NCI-H82 treated with DMSO at 0.1 percent for 48 hours (cell line): ENCODE results near the gene SLC43A1.

Experiments used
- DNase-seq: peaks from one replicate; lab custom pipeline; 2025; ENCODE audit not compliant: unreplicated experiment; lab: John Stamatoyannopoulos, UW

SLC43A1 gene

GRCh38 chr11:57529012-57529411 is 13.5 kb upstream of the SLC43A1 start:
- DNase-seq: no peak

GRCh38 chr11:57527056-57527631 is 11.6 kb upstream of the SLC43A1 start:
- DNase-seq: peak; percentile 50

GRCh38 chr11:57523419-57523818 is 7.9 kb upstream of the SLC43A1 start:
- no peak for DNase-seq

- DNase-seq: no peak
Observed at GRCh38 chr11:57521116-57521515, 5.6 kb upstream of the SLC43A1 start.

GRCh38 chr11:57516061-57516443 is 550 bp upstream of the SLC43A1 start:
- DNase-seq: no peak

- DNase-seq: peak; percentile 3
Observed at GRCh38 chr11:57514538-57515331, 767 bp downstream of the SLC43A1 start.

- DNase-seq: no peak
Observed at GRCh38 chr11:57513911-57514537, 1.5 kb downstream of the SLC43A1 start.

GRCh38 chr11:57513452-57513795 is 2.1 kb downstream of the SLC43A1 start:
- no peak for DNase-seq

- no peak for DNase-seq
Observed at GRCh38 chr11:57512646-57513451, 2.7 kb downstream of the SLC43A1 start.

GRCh38 chr11:57511741-57512430 is 3.6 kb downstream of the SLC43A1 start:
- DNase-seq: no peak

- no peak for DNase-seq
Observed at GRCh38 chr11:57508341-57509170, 6.9 kb downstream of the SLC43A1 start.

- DNase-seq: no peak
Observed at GRCh38 chr11:57506522-57506921, 9.0 kb downstream of the SLC43A1 start.

GRCh38 chr11:57504511-57504910 is 11.0 kb downstream of the SLC43A1 start:
- no peak for DNase-seq

GRCh38 chr11:57502870-57503269 is 12.6 kb downstream of the SLC43A1 start:
- DNase-seq: no peak

- DNase-seq: no peak
Observed at GRCh38 chr11:57502376-57502775, 13.1 kb downstream of the SLC43A1 start.

- DNase-seq: no peak
Observed at GRCh38 chr11:57501953-57502352, 13.5 kb downstream of the SLC43A1 start.

GRCh38 chr11:57500926-57501325 is 14.6 kb downstream of the SLC43A1 start:
- DNase-seq: no peak

GRCh38 chr11:57500515-57500914 is 15.0 kb downstream of the SLC43A1 start:
- no peak for DNase-seq

- no peak for DNase-seq
Observed at GRCh38 chr11:57499983-57500461, 15.5 kb downstream of the SLC43A1 start.

- peak; percentile 82 for DNase-seq
Observed at GRCh38 chr11:57499413-57499982, 16.0 kb downstream of the SLC43A1 start.
